ENCODE data around the gene CWC22. TPM values are rescaled to one million over a fixed set of nuclear protein-coding genes. Genes with fewer than 3 reads are reported as not detected.

The CWC22 gene
- total and polyA plus RNA-seq, 2 of the 8 experiments (the other 6 are each of a cell fraction or from before 2014, with no cell fraction given): 3.7 to 34.0 TPM

DNA sequence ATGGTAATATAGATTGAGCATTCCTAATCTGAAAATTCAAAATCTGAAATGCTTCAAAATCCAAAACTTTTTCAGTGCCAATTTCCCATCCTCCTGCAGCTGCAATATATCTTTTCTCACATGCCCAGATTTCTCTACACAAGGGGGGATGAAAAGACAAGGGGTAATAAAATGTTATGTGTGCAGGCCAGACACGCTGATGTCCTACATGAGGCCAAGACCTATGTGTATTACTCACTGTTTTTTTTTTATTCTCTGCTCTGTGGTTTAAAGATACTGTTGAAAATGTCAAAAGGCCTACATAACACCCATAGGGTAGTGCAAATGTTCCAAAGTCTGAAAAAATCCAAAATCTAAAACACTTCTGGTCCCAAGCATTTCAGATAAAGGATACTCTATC lies 41.2 kb upstream of the CWC22 start:
- no peaks in the 10 kb centered on the region for H3K9me3 ChIP-seq (ENCODE audit: insufficient read depth in 2 of 2, low read depth in 1 of 2, low read length in 1 of 2)
- H4K5ac ChIP-seq (ENCODE audit: insufficient read length, low read depth, low read length): no peak overlapping the region
- H3K79me1 ChIP-seq (ENCODE audit: low read depth, low read length): no peaks in the 10 kb centered on the region
- no peak overlapping the region for H3K4me3 ChIP-seq (ENCODE audit: extremely low read depth in 1 of 4, insufficient read depth in 2 of 4, low read depth in 3 of 4, low read length in 4 of 4)
- no peak for TF ChIP-seq MAFK (IDR thresholded peaks at IDR 0.05; ENCODE audit: low read depth, low read length)
- TF ChIP-seq SIN3A (conservative IDR thresholded peaks at IDR 0.05 in 1 of 2, IDR thresholded peaks at IDR 0.05 in 1 of 2; ENCODE audit: low read depth in 1 of 2, low read length in 2 of 2): no peak
- TF ChIP-seq, protein P1, sequence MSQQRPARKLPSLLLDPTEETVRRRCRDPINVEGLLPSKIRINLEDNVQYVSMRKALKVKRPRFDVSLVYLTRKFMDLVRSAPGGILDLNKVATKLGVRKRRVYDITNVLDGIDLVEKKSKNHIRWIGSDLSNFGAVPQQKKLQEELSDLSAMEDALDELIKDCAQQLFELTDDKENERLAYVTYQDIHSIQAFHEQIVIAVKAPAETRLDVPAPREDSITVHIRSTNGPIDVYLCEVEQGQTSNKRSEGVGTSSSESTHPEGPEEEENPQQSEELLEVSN (IDR thresholded peaks at IDR 0.05): no peak
- no peak for TF ChIP-seq KDM4A (IDR thresholded peaks at IDR 0.05; ENCODE audit: low read depth, low read length, severe bottlenecking)
- no peak for TF ChIP-seq KDM5A (IDR thresholded peaks at IDR 0.05; ENCODE audit: low read length)
- no peak for TF ChIP-seq CBX5 (IDR thresholded peaks at IDR 0.05; ENCODE audit: low read depth, low read length)
- TF ChIP-seq RFX5 (IDR thresholded peaks at IDR 0.05; ENCODE audit: borderline replicate concordance, low read depth, low read length): no peak
- no peak for TF ChIP-seq SIRT6 (IDR thresholded peaks at IDR 0.05; ENCODE audit: low read length)
- POLR2A ChIA-PET (ENCODE audit: partially characterized antibody): no interaction called here
- CTCF ChIA-PET (ENCODE audit: partially characterized antibody): interaction anchor here (0.6 to 1.6 kb wide), 2 partner anchors 9 to 33 kb away, joined by 3 to 7 read pairs; no protein-coding TSS in a partner anchor
- no peak overlapping the region for H3K4ac ChIP-seq (replicated peaks; ENCODE audit: insufficient read length, low read depth, low read length)
- H2BK120ac ChIP-seq (replicated peaks; ENCODE audit: low read depth, low read length): no peak overlapping the region
- H4K91ac ChIP-seq (replicated peaks; ENCODE audit: insufficient read length, low read length): no peak overlapping the region
- H3K23me2 ChIP-seq (ENCODE audit: low read depth, low read length): no peaks in the 10 kb centered on the region
- H2BK5ac ChIP-seq (ENCODE audit: low read depth, low read length): no peak overlapping the region
- no peak overlapping the region for H2BK15ac ChIP-seq (ENCODE audit: low read length)
- no peak overlapping the region for H4K8ac ChIP-seq (ENCODE audit: extremely low read depth, insufficient read depth, low read length)
- H3K14ac ChIP-seq (ENCODE audit: insufficient read length): no peak overlapping the region
- H2AK5ac ChIP-seq (ENCODE audit: low read depth, low read length): no peak overlapping the region
- no peaks in the 10 kb centered on the region for H3K27me3 ChIP-seq (replicated peaks in 1 of 4; ENCODE audit: control insufficient read depth in 3 of 4, extremely low read depth in 1 of 4, insufficient read depth in 3 of 4, low read length in 3 of 4)
- H3K79me2 ChIP-seq (ENCODE audit: control insufficient read depth in 1 of 2, insufficient read depth in 2 of 2, low read length in 2 of 2): no peaks in the 10 kb centered on the region
- no peak for DNase-seq (ENCODE audit: low read depth in 1 of 2, low spot score in 2 of 2)
- no peak overlapping the region for H3K18ac ChIP-seq (ENCODE audit: extremely low read depth, low read length)
- H3K4me2 ChIP-seq (ENCODE audit: insufficient read depth in 1 of 2, low read depth in 2 of 2, low read length in 2 of 2): no peak overlapping the region
- H4K20me1 ChIP-seq (replicated peaks in 1 of 2; ENCODE audit: control insufficient read depth in 1 of 2, insufficient read depth in 2 of 2, low read length in 2 of 2): no peaks in the 10 kb centered on the region
- no peak overlapping the region for H3K27ac ChIP-seq (ENCODE audit: low read depth, low read length)
- no peak overlapping the region for H2BK20ac ChIP-seq (ENCODE audit: low read length)
- no peak overlapping the region for H3K56ac ChIP-seq (replicated peaks; ENCODE audit: insufficient read length, low read depth, low read length)
- no peaks in the 10 kb centered on the region for H3K36me3 ChIP-seq (ENCODE audit: control insufficient read depth in 2 of 4, insufficient read depth in 4 of 4, low read length in 3 of 4)
- no peak overlapping the region for H3K9ac ChIP-seq (replicated peaks in 1 of 4; ENCODE audit: extremely low read depth in 1 of 4, low read depth in 3 of 4, low read length in 3 of 4)
- H2BK12ac ChIP-seq (ENCODE audit: low read depth, low read length): no peak overlapping the region
- no peak overlapping the region for H3K23ac ChIP-seq (ENCODE audit: insufficient read length)
- WGBS, 2 experiments (ENCODE audit: extremely low coverage in 1 of 2, insufficient coverage in 1 of 2, insufficient read length in 1 of 2, insufficient replicate concordance in 2 of 2, low coverage in 1 of 2, low lambda C conversion rate in 2 of 2, missing lambda C conversion rate in 1 of 2): 92% methylated on average over 1 of the region's 1 CpG; no CpG with 5 or more reads in 1 of the 2 experiments
- no peak for FAIRE-seq
- no peak overlapping the region for H2AFZ ChIP-seq (ENCODE audit: low read length)
- H3K4me1 ChIP-seq (replicated peaks in 1 of 4; ENCODE audit: control insufficient read depth in 3 of 4, insufficient read depth in 4 of 4, low read length in 3 of 4): no peaks in the 10 kb centered on the region

Measured in H1 (cell line).